Heart left ventricle (tissue), 13 donors: Measurements from ENCODE around the gene NEK10.

Source experiments
- POLR2A ChIP-seq, 2 donors: fragments of 450-650 bp; IDR thresholded peaks; one replicate each; pipeline ENCODE4 v1.6.1; 2017; ENCODE audit warnings: antibody characterized with exemption in 2 of 2, mild to moderate bottlenecking in 2 of 2, moderate library complexity in 2 of 2
- TF ChIP-seq, protein P1 (sequence below), 12 donors: fragments of 200-600 bp; sonication (generic) in 4 of 12; IDR thresholded peaks; one replicate each; pipeline versions ENCODE4 v1.5.0 to v1.8.0; 2018 to 2022; ENCODE audit warnings: antibody characterized with exemption in 12 of 12, mild to moderate bottlenecking in 5 of 12
- donor health status: ischemic (EF 13 %, LVEDD 7.1; RV severe dilation, severe dysfunction).
- donor health status: DM: no; HTN: yes; CAD: no.
- donor health status: DM: no; HTN: no; CAD: no.
- donor health status: ischemic (EF 25% LVEDD 6.9; RV normal size, moderate dysfunction).
- donor health status: ischemic (EF 25% LVEDD 5.7; RV mildly dilated, moderate dysfunction).
- donor health status: ischemic (EF 35%, LVEDD 5.7; RV mildly dilated, moderate dysfunction).
- donor health status: nonischemic (EF 11% LVEDD 7.7; RV severe dilation, severe dysfunction).
- donor health status: DM: yes; HTN: yes; CAD: no.
- donor health status: PGD.
- donor health status: ischemic (EF 29% LVEDD 5.4; RV normal size, mild dysfunction).
- donor health status: nonischemic (EF 23%, LVEDD 6.1; RV moderate dilation, normal function).

GRCh38 chr3:27085829-27086730, 283.1 kb downstream of the NEK10 start:
- TF ChIP-seq, protein P1, sequence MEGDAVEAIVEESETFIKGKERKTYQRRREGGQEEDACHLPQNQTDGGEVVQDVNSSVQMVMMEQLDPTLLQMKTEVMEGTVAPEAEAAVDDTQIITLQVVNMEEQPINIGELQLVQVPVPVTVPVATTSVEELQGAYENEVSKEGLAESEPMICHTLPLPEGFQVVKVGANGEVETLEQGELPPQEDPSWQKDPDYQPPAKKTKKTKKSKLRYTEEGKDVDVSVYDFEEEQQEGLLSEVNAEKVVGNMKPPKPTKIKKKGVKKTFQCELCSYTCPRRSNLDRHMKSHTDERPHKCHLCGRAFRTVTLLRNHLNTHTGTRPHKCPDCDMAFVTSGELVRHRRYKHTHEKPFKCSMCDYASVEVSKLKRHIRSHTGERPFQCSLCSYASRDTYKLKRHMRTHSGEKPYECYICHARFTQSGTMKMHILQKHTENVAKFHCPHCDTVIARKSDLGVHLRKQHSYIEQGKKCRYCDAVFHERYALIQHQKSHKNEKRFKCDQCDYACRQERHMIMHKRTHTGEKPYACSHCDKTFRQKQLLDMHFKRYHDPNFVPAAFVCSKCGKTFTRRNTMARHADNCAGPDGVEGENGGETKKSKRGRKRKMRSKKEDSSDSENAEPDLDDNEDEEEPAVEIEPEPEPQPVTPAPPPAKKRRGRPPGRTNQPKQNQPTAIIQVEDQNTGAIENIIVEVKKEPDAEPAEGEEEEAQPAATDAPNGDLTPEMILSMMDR (IDR thresholded peaks at IDR 0.05): no peak
- TF ChIP-seq POLR2A (IDR thresholded peaks at IDR 0.05): no peak
